OCI-LY1 (cell line): ENCODE results near the gene IRAK3.
"Not testable (repeated sequence)": the region's sequence is repeated elsewhere in the genome, so short reads cannot be mapped to it uniquely, and the experiment has no call there.

ENCODE experiments used
- H2AFZ ChIP-seq: fragments of 200-600 bp; sonication (generic), shearing (Covaris generic); 2 replicates; pipeline ENCODE4 v1.6.0; 2014; ENCODE audit warnings: antibody characterized with exemption, mild to moderate bottlenecking, low read length
- H3F3A ChIP-seq: fragments of 200-600 bp; sonication (generic), shearing (Covaris generic); 2 replicates; pipeline ENCODE4 v1.6.0; 2014; ENCODE audit warnings: mild to moderate bottlenecking, antibody characterized with exemption, low read length, moderate library complexity; ENCODE audit not compliant: insufficient read depth
- H3K27ac ChIP-seq: fragments of 200-600 bp; sonication (generic); 2 replicates; pipeline ENCODE4 v1.5.1; 2014; ENCODE audit warnings: low read length, mixed run types, mild to moderate bottlenecking, low read depth; ENCODE audit not compliant: poor library complexity, severe bottlenecking
- H3K27me3 ChIP-seq: fragments of 200-600 bp; sonication (generic); 2 replicates; pipeline ENCODE4 v1.6.0; 2014; ENCODE audit warnings: antibody characterized with exemption, mild to moderate bottlenecking, low read length, moderate library complexity; ENCODE audit not compliant: insufficient read depth
- H3K36me3 ChIP-seq: fragments of 200-600 bp; sonication (generic); 2 replicates; pipeline ENCODE4 v1.6.1; 2014; ENCODE audit warnings: mild to moderate bottlenecking, antibody characterized with exemption, low read length, moderate library complexity, mixed read lengths; ENCODE audit not compliant: insufficient read depth
- H3K4me1 ChIP-seq: fragments of 200-600 bp; sonication (generic); 2 replicates; pipeline ENCODE4 v1.5.1; 2014; ENCODE audit warnings: mild to moderate bottlenecking, low read length, moderate library complexity; ENCODE audit not compliant: insufficient read depth, severe bottlenecking
- H3K4me2 ChIP-seq: fragments of 200-600 bp; sonication (generic), shearing (Covaris generic); 2 replicates; pipeline ENCODE4 v1.6.1; 2014; ENCODE audit warnings: low read length
- H3K4me3 ChIP-seq: fragments of 200-600 bp; sonication (generic); 2 replicates; pipeline ENCODE4 v1.5.1; 2014; ENCODE audit warnings: low read length, low read depth, mild to moderate bottlenecking, mixed read lengths; ENCODE audit not compliant: poor library complexity, severe bottlenecking
- H3K79me2 ChIP-seq: fragments of 200-600 bp; shearing (Covaris generic); 2 replicates; pipeline ENCODE4 v1.6.1; 2016; ENCODE audit warnings: mixed run types, low read length, mixed read lengths; ENCODE audit not compliant: insufficient read depth
- H3K9ac ChIP-seq: fragments of 200-600 bp; sonication (generic), shearing (Covaris generic); 2 replicates; pipeline ENCODE4 v1.6.1; 2014; ENCODE audit warnings: mild to moderate bottlenecking, low read length, mixed read lengths
- H3K9me2 ChIP-seq: fragments of 200-600 bp; sonication (generic), shearing (Covaris generic); 2 replicates; pipeline ENCODE4 v1.6.1; 2014; ENCODE audit warnings: low read depth, mild to moderate bottlenecking, low read length, mixed read lengths
- H3K9me3 ChIP-seq: fragments of 200-600 bp; shearing (Covaris generic); 2 replicates; pipeline ENCODE4 v1.6.1; 2014; ENCODE audit warnings: low read length, mixed read lengths
- H4K20me1 ChIP-seq: fragments of 200-600 bp; sonication (generic), shearing (Covaris generic); 2 replicates; pipeline ENCODE4 v1.6.0; 2016; ENCODE audit warnings: mild to moderate bottlenecking, low read length; ENCODE audit not compliant: insufficient read depth
- EZH2 ChIP-seq: fragments of 200-600 bp; sonication (generic), shearing (Covaris generic); IDR thresholded peaks from 2 replicates; pipeline ENCODE4 v1.8.0; 2017; ENCODE audit warnings: borderline replicate concordance, mixed run types, mild to moderate bottlenecking, antibody characterized with exemption, low read length, moderate library complexity, mixed read lengths
- TF ChIP-seq, protein P1 (sequence below): fragments of 200-600 bp; sonication (generic), shearing (Covaris generic); IDR thresholded peaks from 2 replicates; pipeline ENCODE4 v1.5.1; 2017; ENCODE audit warnings: mild to moderate bottlenecking, antibody characterized with exemption, low read length, moderate library complexity, mixed read lengths

The IRAK3 gene

DNA sequence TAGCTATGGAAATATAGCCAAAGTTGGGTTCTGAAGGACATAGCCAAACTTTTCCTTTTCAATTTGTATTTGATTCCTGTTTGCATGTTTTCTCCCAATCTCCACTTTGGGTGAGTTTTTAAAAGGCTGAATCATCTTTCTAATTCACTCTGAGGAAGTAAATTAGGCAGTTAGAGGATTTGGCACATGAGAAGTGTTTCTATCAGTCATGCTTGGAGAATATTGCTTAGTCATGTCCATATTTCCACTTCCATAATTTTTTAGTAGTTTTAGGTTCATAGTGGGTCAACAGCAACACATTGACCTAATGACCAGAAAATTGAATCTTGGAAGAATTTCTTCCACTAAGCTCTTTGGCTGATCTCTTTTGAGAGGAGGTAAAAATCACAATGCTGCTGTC, 21.8 kb downstream of the IRAK3 start:
- peaks cover 2% of the 10 kb centered on the region; the same call in 1 of the 2 replicates for H3K9me3 ChIP-seq
- H3K4me2 ChIP-seq = no peak overlapping the region
- no peaks in the 10 kb centered on the region for H3K4me1 ChIP-seq
- H3K9me2 ChIP-seq = no peaks in the 10 kb centered on the region
- H3K9ac ChIP-seq = no peak overlapping the region
- no peak for TF ChIP-seq EZH2
- TF ChIP-seq, protein P1, sequence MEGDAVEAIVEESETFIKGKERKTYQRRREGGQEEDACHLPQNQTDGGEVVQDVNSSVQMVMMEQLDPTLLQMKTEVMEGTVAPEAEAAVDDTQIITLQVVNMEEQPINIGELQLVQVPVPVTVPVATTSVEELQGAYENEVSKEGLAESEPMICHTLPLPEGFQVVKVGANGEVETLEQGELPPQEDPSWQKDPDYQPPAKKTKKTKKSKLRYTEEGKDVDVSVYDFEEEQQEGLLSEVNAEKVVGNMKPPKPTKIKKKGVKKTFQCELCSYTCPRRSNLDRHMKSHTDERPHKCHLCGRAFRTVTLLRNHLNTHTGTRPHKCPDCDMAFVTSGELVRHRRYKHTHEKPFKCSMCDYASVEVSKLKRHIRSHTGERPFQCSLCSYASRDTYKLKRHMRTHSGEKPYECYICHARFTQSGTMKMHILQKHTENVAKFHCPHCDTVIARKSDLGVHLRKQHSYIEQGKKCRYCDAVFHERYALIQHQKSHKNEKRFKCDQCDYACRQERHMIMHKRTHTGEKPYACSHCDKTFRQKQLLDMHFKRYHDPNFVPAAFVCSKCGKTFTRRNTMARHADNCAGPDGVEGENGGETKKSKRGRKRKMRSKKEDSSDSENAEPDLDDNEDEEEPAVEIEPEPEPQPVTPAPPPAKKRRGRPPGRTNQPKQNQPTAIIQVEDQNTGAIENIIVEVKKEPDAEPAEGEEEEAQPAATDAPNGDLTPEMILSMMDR = no peak
- no peak overlapping the region for H3K4me3 ChIP-seq
- H3K27ac ChIP-seq = no peak overlapping the region
- H3K27me3 ChIP-seq = no peaks in the 10 kb centered on the region
- no peaks in the 10 kb centered on the region for H4K20me1 ChIP-seq
- H3F3A ChIP-seq = no peaks in the 10 kb centered on the region
- no peak overlapping the region for H2AFZ ChIP-seq
- H3K79me2 ChIP-seq = no peaks in the 10 kb centered on the region
- H3K36me3 ChIP-seq = no peaks in the 10 kb centered on the region

DNA sequence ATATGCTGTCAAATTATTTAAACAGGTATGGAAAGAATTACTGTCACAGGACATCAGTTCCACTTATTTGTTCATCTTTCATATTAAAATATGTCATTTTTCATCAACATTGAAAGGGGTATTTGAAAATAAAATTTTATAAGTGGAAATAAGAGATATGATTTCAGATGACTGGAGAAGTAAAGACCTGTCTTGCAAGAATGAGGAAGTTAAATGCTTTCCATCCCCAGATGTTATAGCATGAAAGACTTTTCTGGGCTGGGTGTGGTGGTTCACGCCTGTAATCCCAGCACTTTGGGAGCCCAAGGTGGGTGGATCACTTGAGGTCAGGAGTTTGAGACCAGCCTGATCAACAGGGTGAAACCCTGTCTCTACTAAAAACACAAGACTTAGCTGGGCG, 22.6 kb downstream of the IRAK3 start:
- not testable (repeated sequence) for H3K4me2 ChIP-seq, H3K27ac ChIP-seq, H3K4me3 ChIP-seq, H2AFZ ChIP-seq, H3F3A ChIP-seq, H3K9me2 ChIP-seq, H3K4me1 ChIP-seq, H3K27me3 ChIP-seq, H4K20me1 ChIP-seq, H3K9me3 ChIP-seq, H3K36me3 ChIP-seq, H3K79me2 ChIP-seq, H3K9ac ChIP-seq

DNA sequence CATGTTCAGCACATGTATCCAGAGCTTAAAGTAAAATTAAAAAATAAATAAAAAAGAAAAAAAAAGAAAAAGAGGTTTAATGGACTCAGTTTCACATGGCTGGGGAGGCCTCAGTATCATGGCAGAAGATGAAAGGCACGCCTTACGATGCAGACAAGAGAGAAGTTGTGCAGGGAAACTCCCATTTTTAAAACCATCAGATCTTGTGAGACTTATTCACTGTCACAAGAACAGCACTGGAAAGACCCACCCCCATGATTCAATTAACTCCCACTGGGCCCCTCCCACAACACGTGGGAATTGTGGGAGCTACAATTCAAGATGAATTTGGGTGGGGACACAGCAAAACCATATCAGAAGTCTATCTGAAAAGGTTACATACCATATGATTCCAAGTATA, 24.0 kb downstream of the IRAK3 start:
- H3K9me3 ChIP-seq, H3K27ac ChIP-seq, H3K27me3 ChIP-seq, H3K9ac ChIP-seq, H3K4me3 ChIP-seq, H3K79me2 ChIP-seq, H3K4me1 ChIP-seq, H2AFZ ChIP-seq, H3K36me3 ChIP-seq, H4K20me1 ChIP-seq, H3K4me2 ChIP-seq, H3K9me2 ChIP-seq, H3F3A ChIP-seq: not testable (repeated sequence)

DNA sequence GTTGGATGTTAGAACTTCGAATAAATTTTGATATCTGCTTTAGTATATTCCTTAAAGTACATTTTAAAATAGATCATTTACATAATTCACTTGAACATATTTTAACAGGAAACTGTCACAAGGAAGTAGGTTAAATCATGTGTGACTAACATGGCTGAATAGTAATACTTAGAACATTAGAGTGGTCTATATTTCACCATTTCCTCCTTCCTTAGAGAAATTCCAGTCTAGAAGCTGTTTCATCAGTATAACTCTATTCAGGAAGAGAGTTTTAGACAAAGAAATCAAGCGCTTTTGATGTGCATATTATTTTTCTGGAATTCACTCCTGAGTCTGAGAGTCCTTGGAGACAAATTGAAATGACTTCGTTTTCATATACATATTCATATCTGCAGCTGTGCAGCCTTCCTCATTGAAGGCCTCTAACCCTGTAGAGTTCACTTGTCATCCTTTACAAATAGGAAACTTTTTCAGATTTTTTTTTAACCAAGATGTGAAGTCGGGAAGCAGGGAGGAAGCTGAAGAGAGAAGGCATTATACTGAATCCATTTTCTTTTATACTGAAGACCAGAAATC, 28.4 kb downstream of the IRAK3 start:
- no peaks in the 10 kb centered on the region for H3K9me2 ChIP-seq
- H3K27me3 ChIP-seq = no peaks in the 10 kb centered on the region
- no peak overlapping the region for H3K4me2 ChIP-seq
- no peak overlapping the region for H3K27ac ChIP-seq
- no peaks in the 10 kb centered on the region for H3K4me1 ChIP-seq
- H2AFZ ChIP-seq = no peak overlapping the region
- no peaks in the 10 kb centered on the region for H4K20me1 ChIP-seq
- peaks cover 7% of the 10 kb centered on the region; the same call in 1 of the 2 replicates for H3K9me3 ChIP-seq
- H3K4me3 ChIP-seq = no peak overlapping the region
- H3K9ac ChIP-seq = no peak overlapping the region
- H3K36me3 ChIP-seq = no peaks in the 10 kb centered on the region
- no peak for TF ChIP-seq EZH2
- TF ChIP-seq, protein P1 = no peak
- H3K79me2 ChIP-seq = no peaks in the 10 kb centered on the region
- no peaks in the 10 kb centered on the region for H3F3A ChIP-seq
